AG09319 (cell line): Measurements from ENCODE around the gene HYI.
"Not testable (repeated sequence)": the region's sequence is repeated elsewhere in the genome, so short reads cannot be mapped to it uniquely, and the experiment has no call there.

ENCODE experiments used
- DNase-seq: peaks from one replicate; pipeline ENCODE4 v3.0.0-alpha.2; 2010; ENCODE audit warnings: low read depth; ENCODE audit errors: extremely low read depth
- CTCF ChIP-seq: IDR thresholded peaks from 2 replicates; pipeline ENCODE4 v1.5.1; 2011; ENCODE audit warnings: low read depth, mild to moderate bottlenecking, inconsistent platforms, low read length, moderate library complexity

HYI gene

GRCh38 chr1:43453442-43454269 lies at the start of gene HYI:
Gene HYI (minus strand): TSS chr1:43453931. CDS start chr1:43453793, 138 bp downstream.
- no peak for TF ChIP-seq CTCF
- DNase-seq = peak; percentile 60

- not testable (repeated sequence) for DNase-seq
These were observed 48.1 kb upstream of the HYI start for GRCh38 chr1:43501806-43502205.

- TF ChIP-seq CTCF = no peak
- DNase-seq = no peak
These were observed 46.2 kb upstream of the HYI start for GRCh38 chr1:43499898-43500297.

- DNase-seq = no peak
These were observed 41.5 kb upstream of the HYI start for GRCh38 chr1:43495204-43495603.

DNA sequence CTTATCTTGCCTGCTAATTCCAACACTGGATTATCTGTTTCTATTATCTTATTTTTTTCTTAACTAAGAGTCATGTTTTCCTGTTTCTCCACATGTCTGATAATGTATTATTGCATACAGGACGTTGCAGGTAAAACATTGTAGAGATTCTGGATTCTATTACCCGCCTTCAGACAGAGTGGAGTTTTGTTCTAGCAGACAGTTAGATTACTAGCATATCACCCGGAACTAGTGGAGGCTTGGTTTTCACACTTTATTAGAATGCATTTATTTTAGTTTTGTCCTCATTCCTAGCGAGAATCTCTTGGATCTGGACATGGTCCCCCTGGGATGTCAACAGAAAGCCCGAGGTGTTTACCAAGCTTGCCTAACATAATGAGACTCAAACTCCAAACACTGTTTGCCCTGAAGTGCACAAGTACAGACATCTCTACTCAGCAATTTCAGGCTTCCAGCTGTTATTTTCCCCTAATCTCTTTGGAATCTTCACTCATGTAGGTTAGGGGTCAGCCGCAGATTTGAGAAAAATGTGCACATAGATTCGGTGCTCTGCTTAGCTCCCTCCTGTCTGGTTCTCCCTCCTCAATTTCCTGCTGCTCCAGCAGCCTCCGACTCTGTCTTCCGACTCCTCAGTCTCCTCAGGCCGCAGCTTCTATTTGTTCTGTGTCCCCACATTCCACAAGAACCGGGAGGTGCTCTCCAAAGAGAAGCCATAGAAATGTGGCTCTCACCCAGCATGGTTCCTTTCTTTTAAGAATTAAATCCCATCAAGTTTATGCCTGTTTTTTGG lies 40.1 kb upstream of the HYI start:
- TF ChIP-seq CTCF = no peak
- DNase-seq = no peak

More at GRCh38 chr1:43495204-43495603, 41.5 kb upstream of the HYI start:
- no peak for TF ChIP-seq CTCF

GRCh38 chr1:43492826-43493225 lies 39.1 kb upstream of the HYI start:
- DNase-seq = peak; percentile 27
- TF ChIP-seq CTCF = no peak

- DNase-seq = no peak
- TF ChIP-seq CTCF = no peak
These were observed 37.3 kb upstream of the HYI start for GRCh38 chr1:43491061-43491460.
